ENCODE measurements around the gene HHATL.

GRCh38 chr3:42709621-42710020, 7.0 kb upstream of the HHATL start:
- TF ChIP-seq CTCF (IDR thresholded peaks at IDR 0.05) (no peak), POLR2A (IDR thresholded peaks at IDR 0.05) (no peak)
